Right lobe of liver (tissue), 6 donors: ENCODE measurements around the gene UNC79. TPM values are rescaled to one million over a fixed set of nuclear protein-coding genes. Genes with fewer than 3 reads are reported as not detected.

Source experiments
- ATAC-seq, 4 donors: fragments of 200-7000 bp; cut with Tn5 transposase; one replicate each; pipeline ENCODE4 v1.9.1; 2020; ENCODE audit warnings: mild to moderate bottlenecking in 4 of 4, moderate library complexity in 4 of 4
- DNase-seq, 3 donors: peaks; one replicate each; pipeline ENCODE4 v3.0.0-alpha.2; 2020
- H3K27ac ChIP-seq, 3 donors: fragments of 200-600 bp; one replicate each; pipeline ENCODE4 v1.8.0; 2022
- H3K27me3 ChIP-seq, 2 donors: fragments of 200-600 bp; one replicate each; pipeline ENCODE4 v1.8.0; 2022
- H3K36me3 ChIP-seq, 4 donors: fragments of 200-600 bp; sonication (generic) in 1 of 4; one replicate each; pipeline versions ENCODE4 v1.5.1 to v1.8.0; 2017 to 2022; ENCODE audit warnings: control low read depth in 1 of 4
- H3K4me1 ChIP-seq, 4 donors: fragments of 200-600 bp; sonication (generic) in 1 of 4; one replicate each; pipeline versions ENCODE4 v1.5.1 to v1.8.0; 2017 to 2022; ENCODE audit warnings: control low read depth in 1 of 4
- H3K4me3 ChIP-seq, 3 donors: fragments of 200-600 bp; one replicate each; pipeline ENCODE4 v1.8.0; 2022
- H3K9me3 ChIP-seq, 4 donors: fragments of 200-600 bp; sonication (generic) in 1 of 4; one replicate each; pipeline versions ENCODE4 v1.5.1 to v1.8.0; 2017 to 2022; ENCODE audit warnings: control low read depth in 1 of 4
- CTCF ChIP-seq, 4 donors: fragments of 200-600 bp in 3 of 4; fragments of 450-650 bp in 1 of 4; IDR thresholded peaks; one replicate each; pipeline versions ENCODE4 v1.5.1 to v1.8.0; 2016 to 2022; ENCODE audit warnings: antibody characterized with exemption in 4 of 4, mild to moderate bottlenecking in 2 of 4
- POLR2A ChIP-seq: fragments of 450-650 bp; IDR thresholded peaks from one replicate; pipeline ENCODE4 v1.6.1; 2017; ENCODE audit warnings: antibody characterized with exemption, mild to moderate bottlenecking
- WGBS: methylation state at CpG from one replicate; pipeline ENCODE4 v1.1.6; 2018; ENCODE audit warnings: low coverage, low lambda C conversion rate; ENCODE audit not compliant: insufficient coverage; ENCODE audit errors: missing lambda C conversion rate; 5-methylcytosine and 5-hydroxymethylcytosine counted together
- intact Hi-C, 2 donors: fragments of 100-400 bp; cut with DNase I; formaldehyde crosslinking; loops; one replicate each; pipeline versions ENCODE4 v1.11.2 to v1.14.1; 2022
- total RNA-seq, 6 experiments: library from RNA; depleted of rRNA in 2 of 6; stranded (reverse); fragments of >200 nt in 2 of 6; fragmentation: NEBNext Ultra II Directional in 3 of 6; extraction: Animal tissue kit (Norgen Biotek cat#: 25700) in 3 of 6; gene quantifications; one replicate each; pipeline versions ENCODE4 v1.1.0 to v1.2.4, GENCODE V29; 2016 to 2023
- donor health status: DM: no; HTN: yes; CAD: no.
- donor health status: DM: no; HTN: no; CAD: no.
- donor health status: DM: no; HTN: no; CAD: no.
- donor health status: DM: no; HTN: yes; CAD: no.
- donor health status: DM: no; HTN: yes; CAD: no.

The UNC79 gene
- total RNA-seq, 6 experiments from 2014 or later = 0.04 to 0.10 (median 0.07) TPM; not detected in 2

GRCh38 chr14:93564918-93565317 is 134.2 kb downstream of the UNC79 start:
- 35% methylated on average over 7 of the region's 9 CpGs for WGBS
- intact Hi-C loops = no loop called here

DNA sequence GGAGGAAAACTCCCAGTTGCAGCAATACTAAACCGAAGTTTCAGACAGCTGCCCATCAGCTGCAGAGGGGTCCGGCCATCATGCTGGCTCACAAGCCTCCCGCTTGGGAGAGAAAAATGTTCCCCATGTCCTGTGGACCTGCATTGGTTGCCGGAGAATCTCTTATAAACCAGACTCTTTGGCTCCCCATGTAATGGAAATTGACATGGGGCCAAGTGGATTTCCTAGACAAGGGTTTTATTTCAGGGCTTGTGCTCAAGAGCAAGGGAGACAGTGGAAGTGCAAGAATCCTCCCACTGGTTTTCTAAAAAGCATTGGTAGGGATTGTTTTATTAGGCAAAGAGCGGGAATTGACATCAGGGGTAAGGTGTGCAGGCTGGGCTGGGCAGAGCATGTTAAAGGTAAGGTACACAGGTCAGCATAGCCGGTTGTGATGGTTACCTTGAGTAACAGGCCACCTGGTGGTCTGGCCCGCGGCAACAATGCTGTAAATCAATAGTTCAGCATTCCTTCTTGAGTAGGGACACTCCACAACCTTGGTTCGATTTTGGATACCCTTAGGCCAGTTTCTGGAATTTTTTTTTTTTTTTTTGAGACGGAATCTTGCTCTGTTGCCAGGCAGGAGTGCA is 135.4 kb downstream of the UNC79 start:
- Histone ChIP-seq H3K9me3 (no peaks in the 10 kb centered on the region), H3K36me3 (no peaks in the 10 kb centered on the region), H3K4me1 (no peaks in the 10 kb centered on the region), H3K27ac (no peak overlapping the region), H3K27me3 (no peaks in the 10 kb centered on the region), H3K4me3 (no peak overlapping the region)
- ATAC-seq = no peak
- TF ChIP-seq POLR2A (no peak), CTCF (IDR thresholded peaks at IDR 0.05) (no peak)
- intact Hi-C loops = no loop called here
- DNase-seq = no peak
- WGBS = 65% methylated on average over 9 of the region's 10 CpGs

More at GRCh38 chr14:93564918-93565317, 134.2 kb downstream of the UNC79 start:
- Histone ChIP-seq H3K9me3 (no peaks in the 10 kb centered on the region), H3K4me1 (no peaks in the 10 kb centered on the region), H3K27ac (no peak overlapping the region), H3K4me3 (no peak overlapping the region), H3K27me3 (no peaks in the 10 kb centered on the region), H3K36me3 (no peaks in the 10 kb centered on the region)
- no peak for TF ChIP-seq POLR2A
- TF ChIP-seq CTCF (IDR thresholded peaks at IDR 0.05) = no peak
- DNase-seq (no peak), ATAC-seq (no peak)

- Histone ChIP-seq H3K27me3 (no peaks in the 10 kb centered on the region), H3K27ac (no peak overlapping the region), H3K4me1 (no peaks in the 10 kb centered on the region), H3K4me3 (no peak overlapping the region), H3K9me3 (no peaks in the 10 kb centered on the region), H3K36me3 (no peaks in the 10 kb centered on the region)
- TF ChIP-seq CTCF (IDR thresholded peaks at IDR 0.05) (no peak), POLR2A (no peak)
- no peak for ATAC-seq
- DNase-seq = no peak
- WGBS = 54% methylated on average over 5 of the region's 5 CpGs
- intact Hi-C loops = no loop called here
Measured at GRCh38 chr14:93571275-93571674, 140.5 kb downstream of the UNC79 start.

- TF ChIP-seq POLR2A (no peak), CTCF (IDR thresholded peaks at IDR 0.05) (no peak)
- Histone ChIP-seq H3K27ac (no peak overlapping the region), H3K27me3 (no peaks in the 10 kb centered on the region), H3K4me3 (no peak overlapping the region), H3K4me1 (no peaks in the 10 kb centered on the region), H3K36me3 (no peaks in the 10 kb centered on the region), H3K9me3 (peaks cover 0 to 3% (median 0%) of the 10 kb centered on the region in 4 donors)
- WGBS = 67% methylated on average over 3 of the region's 3 CpGs
- ATAC-seq (no peak), DNase-seq (no peak)
- intact Hi-C loops = no loop called here
Measured at GRCh38 chr14:93579178-93579577, 148.4 kb downstream of the UNC79 start.

- Histone ChIP-seq H3K27ac (no peak overlapping the region), H3K36me3 (no peaks in the 10 kb centered on the region), H3K4me1 (no peaks in the 10 kb centered on the region), H3K9me3 (peaks cover 0 to 3% (median 0%) of the 10 kb centered on the region in 4 donors), H3K4me3 (no peak overlapping the region), H3K27me3 (no peaks in the 10 kb centered on the region)
- TF ChIP-seq POLR2A = no peak
- no peak for TF ChIP-seq CTCF (IDR thresholded peaks at IDR 0.05)
- ATAC-seq (no peak), DNase-seq (no peak)
- intact Hi-C loops = no loop called here
- 66% methylated on average over 6 of the region's 10 CpGs for WGBS
Measured at GRCh38 chr14:93582516-93582915, 151.8 kb downstream of the UNC79 start.
